Spleen (tissue), 7 donors: ENCODE results near the gene SNPH.

ENCODE experiments used
- POLR2A ChIP-seq, 3 donors: fragments of 450-650 bp; IDR thresholded peaks; one replicate each; pipeline ENCODE4 v1.5.1; 2017; ENCODE audit warnings: antibody characterized with exemption in 3 of 3, mild to moderate bottlenecking in 1 of 3
- POLR2AphosphoS5 ChIP-seq, 3 donors: sonication (generic); formaldehyde crosslinking; IDR thresholded peaks; one replicate each; pipeline ENCODE4 v1.5.1; 2017; ENCODE audit warnings: antibody characterized with exemption in 3 of 3
- TF ChIP-seq, protein P1 (sequence below), 11 experiments: fragments of 200-600 bp in 7 of 11; fragments of 450-650 bp in 4 of 11; sonication (generic) in 4 of 11; IDR thresholded peaks in 8 of 11; conservative IDR thresholded peaks in 3 of 11; 1 replicate in 7 of 11; 2 replicates in 4 of 11; pipeline versions ENCODE4 v1.4.0 to v1.8.0; 2016 to 2021; ENCODE audit warnings: antibody characterized with exemption in 11 of 11, inconsistent platforms in 4 of 11, mild to moderate bottlenecking in 1 of 11
- donor health status: DM: no; HTN: no; CAD: no; lungs with moderate emphysema.
- donor health status: DM: no; HTN: no; CAD: no.
- donor health status: DM: no; HTN: no; CAD: no.

DNA sequence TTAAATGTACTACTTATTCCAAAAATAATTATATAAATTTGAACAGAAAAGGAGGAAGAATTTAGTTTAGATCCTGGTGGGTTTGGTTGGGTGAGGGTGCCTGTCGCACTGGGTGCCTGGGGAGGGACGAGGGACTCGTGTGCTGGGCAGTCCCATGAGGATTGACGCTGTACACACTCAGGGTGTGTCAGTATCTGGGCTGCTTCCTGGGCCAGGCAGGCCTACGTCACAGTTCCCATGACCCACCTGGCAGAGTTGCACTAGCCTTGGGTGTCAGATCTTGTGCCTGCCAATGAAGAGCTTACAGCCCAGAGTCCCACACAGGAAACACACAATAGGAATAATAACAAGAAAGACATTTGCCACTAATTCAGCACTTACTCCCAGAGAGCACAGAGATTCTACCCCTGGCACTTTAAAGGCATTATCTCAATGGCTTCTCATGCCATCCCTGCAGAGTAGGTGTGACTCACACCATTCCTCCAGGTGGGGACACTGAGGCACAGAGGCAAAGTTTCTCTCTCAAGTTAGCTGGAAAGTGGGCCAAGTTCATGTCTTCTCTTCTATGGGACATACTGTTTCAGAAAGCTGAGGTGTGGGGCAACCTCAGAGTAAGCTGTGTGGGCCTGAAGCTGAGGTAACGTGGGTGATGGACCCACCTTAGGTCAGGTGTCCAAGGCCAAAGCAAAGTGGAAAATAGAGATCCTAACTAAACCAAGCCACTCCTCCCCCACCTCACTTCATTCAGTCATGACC, 64.2 kb downstream of the SNPH start:
- TF ChIP-seq POLR2A (IDR thresholded peaks at IDR 0.05) (no peak), POLR2AphosphoS5 (IDR thresholded peaks at IDR 0.05) (peak in 2 of 3 donors; percentile 43 to 47)
- TF ChIP-seq, protein P1, sequence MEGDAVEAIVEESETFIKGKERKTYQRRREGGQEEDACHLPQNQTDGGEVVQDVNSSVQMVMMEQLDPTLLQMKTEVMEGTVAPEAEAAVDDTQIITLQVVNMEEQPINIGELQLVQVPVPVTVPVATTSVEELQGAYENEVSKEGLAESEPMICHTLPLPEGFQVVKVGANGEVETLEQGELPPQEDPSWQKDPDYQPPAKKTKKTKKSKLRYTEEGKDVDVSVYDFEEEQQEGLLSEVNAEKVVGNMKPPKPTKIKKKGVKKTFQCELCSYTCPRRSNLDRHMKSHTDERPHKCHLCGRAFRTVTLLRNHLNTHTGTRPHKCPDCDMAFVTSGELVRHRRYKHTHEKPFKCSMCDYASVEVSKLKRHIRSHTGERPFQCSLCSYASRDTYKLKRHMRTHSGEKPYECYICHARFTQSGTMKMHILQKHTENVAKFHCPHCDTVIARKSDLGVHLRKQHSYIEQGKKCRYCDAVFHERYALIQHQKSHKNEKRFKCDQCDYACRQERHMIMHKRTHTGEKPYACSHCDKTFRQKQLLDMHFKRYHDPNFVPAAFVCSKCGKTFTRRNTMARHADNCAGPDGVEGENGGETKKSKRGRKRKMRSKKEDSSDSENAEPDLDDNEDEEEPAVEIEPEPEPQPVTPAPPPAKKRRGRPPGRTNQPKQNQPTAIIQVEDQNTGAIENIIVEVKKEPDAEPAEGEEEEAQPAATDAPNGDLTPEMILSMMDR (IDR thresholded peaks at IDR 0.05 in 8 of 11, conservative IDR thresholded peaks at IDR 0.05 in 3 of 11) = no peak
